PC-9 (cell line): Measurements from ENCODE around the gene VASH2.

Experiments
- EZH2 ChIP-seq: fragments of 200-600 bp; sonication (generic); IDR thresholded peaks from 2 replicates; pipeline ENCODE4 v1.8.0; 2017; ENCODE audit warnings: antibody characterized with exemption, low read depth
- TF ChIP-seq, protein P1 (sequence below): fragments of 200-600 bp; sonication (generic); conservative IDR thresholded peaks from 2 replicates; pipeline ENCODE4 v1.6.1; 2017; ENCODE audit warnings: mixed run types, antibody characterized with exemption, mild to moderate bottlenecking, moderate library complexity

GRCh38 chr1:212955098-212955497 is 4.8 kb downstream of the VASH2 start:
- TF ChIP-seq, protein P1, sequence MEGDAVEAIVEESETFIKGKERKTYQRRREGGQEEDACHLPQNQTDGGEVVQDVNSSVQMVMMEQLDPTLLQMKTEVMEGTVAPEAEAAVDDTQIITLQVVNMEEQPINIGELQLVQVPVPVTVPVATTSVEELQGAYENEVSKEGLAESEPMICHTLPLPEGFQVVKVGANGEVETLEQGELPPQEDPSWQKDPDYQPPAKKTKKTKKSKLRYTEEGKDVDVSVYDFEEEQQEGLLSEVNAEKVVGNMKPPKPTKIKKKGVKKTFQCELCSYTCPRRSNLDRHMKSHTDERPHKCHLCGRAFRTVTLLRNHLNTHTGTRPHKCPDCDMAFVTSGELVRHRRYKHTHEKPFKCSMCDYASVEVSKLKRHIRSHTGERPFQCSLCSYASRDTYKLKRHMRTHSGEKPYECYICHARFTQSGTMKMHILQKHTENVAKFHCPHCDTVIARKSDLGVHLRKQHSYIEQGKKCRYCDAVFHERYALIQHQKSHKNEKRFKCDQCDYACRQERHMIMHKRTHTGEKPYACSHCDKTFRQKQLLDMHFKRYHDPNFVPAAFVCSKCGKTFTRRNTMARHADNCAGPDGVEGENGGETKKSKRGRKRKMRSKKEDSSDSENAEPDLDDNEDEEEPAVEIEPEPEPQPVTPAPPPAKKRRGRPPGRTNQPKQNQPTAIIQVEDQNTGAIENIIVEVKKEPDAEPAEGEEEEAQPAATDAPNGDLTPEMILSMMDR, result no peak
- no peak for TF ChIP-seq EZH2
